Measurements from ENCODE around the gene JAML.
A peak's percentile ranks its signal among the peaks of the same experiment; 100 is the strongest.

The JAML gene

DNA sequence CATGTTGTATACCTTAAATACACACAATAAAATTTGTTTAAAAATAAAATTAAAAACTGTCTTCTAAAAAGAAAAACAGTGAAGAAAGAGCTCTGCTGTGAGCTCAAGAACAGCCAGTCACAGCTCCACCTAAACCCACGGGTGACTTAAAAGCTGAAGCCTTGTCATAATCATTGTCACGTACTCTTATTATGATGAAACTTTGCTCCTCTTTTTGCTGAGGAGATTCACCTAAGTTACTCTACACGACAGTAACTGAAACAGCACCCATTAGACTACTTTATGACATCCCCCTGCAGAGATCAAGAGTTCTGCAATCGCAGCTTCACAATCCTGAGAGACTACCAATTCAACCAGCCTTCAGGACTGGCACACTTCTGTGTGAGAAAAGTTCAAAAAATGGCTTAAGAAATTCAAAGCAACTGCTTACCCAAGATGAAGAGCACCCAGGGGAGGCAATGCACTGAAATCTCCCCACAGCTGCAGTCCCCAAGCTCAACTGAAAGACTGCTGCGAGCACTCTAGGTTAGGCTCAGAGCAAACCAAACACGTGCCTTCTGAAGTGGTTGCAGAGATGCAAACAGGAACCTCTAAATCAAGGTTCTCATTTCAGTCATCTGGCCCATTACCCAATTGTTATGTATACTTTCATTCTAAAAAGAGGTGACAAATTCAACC, at the start of gene JAML:
TSS of gene JAML (minus strand) at position 501 of the 678 bp plus-strand sequence. CDS start 10,145 bp downstream, outside the sequence.
- DNase-seq, result peak; percentile 53

- no peak for DNase-seq
Observed at GRCh38 chr11:118274186-118274585, 49.4 kb upstream of the JAML start.

DNA sequence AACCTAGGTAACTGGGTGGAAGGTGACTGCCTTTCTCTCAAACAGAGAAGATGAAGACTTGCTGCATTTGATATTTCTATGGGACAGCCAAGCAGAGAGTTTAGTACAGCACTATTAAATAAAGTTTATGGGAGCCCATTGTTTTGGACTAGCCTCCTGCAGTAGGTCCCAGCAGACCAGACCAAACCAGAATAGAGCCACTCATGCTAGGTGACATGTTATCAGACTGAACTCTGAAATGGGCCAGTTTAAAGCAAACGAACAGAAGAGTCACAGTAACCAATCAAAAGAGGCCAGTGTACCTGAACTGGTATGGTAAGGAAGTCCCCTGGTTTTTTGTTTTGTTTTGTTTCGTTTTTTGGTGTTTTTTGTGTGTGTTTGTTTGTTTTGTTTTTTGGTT, 47.2 kb upstream of the JAML start:
- DNase-seq, result no peak

DNA sequence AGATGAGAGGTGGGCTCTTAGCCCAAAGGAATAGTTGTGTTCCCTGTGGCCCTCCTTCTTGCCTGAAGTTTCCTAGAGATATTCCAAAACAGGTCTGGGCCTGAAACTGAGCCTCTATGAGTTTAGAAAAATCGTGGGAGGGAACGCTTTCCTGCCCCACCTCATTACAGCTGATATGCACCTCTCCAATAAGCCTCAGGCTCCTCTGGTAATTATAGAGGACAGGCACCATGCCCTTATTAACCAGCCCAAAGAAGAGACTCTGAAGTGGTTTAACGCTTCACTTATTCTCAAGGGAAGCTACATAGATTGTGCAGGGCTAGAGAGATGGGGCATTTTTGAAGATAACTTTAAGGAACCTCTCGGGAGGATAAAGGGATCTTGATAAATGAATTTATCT, 42.7 kb upstream of the JAML start:
- no peak for DNase-seq

GRCh38 chr11:118265954-118266353, 41.1 kb upstream of the JAML start:
- no peak for DNase-seq

GRCh38 chr11:118264569-118265465, 40.0 kb upstream of the JAML start:
- DNase-seq, result no peak

- DNase-seq, result peak; percentile 34
Observed at GRCh38 chr11:118263695-118264568, 39.1 kb upstream of the JAML start, which contains the start of gene MPZL2. MPZL2 (minus strand) TSS chr11:118264297; CDS start chr11:118264153, 144 bp downstream.

DNA sequence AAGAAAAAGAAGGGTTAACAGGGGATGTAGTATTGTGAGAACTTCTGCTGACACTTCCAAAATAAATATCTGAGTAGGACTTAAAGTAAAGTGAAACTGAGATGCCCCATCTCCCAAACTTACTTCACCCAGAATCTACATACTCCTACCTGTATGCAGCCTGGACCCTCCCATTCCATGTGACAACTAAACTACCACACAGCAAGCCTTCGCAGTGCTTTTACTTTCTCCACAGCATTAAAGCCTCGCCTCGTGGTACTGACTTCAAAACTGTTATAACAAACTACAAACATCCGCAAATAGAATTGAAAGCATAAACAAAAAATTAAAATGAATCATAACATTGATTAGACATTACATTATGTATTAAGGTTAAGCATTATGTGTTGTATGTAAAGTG, 38.3 kb upstream of the JAML start:
- no peak for DNase-seq

DNA sequence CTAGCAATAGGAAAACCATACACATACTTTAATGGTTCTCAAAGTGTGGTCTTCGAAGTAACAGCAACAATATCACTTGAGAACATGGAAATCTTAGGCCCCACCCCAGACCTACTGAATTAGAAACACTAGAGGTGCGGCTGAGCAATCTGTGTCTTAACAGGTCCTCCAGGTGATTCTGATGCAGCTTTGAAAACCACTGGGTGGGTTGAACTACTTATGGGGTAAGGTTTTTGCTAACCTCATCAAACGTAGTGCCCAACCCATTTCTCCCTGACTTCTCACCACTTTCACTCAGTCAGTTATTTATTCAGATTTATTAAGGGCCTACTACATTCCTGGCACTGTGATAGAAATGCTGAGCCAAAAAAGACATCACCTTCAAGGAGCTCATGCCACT, 35.5 kb upstream of the JAML start:
- no peak for DNase-seq

DNA sequence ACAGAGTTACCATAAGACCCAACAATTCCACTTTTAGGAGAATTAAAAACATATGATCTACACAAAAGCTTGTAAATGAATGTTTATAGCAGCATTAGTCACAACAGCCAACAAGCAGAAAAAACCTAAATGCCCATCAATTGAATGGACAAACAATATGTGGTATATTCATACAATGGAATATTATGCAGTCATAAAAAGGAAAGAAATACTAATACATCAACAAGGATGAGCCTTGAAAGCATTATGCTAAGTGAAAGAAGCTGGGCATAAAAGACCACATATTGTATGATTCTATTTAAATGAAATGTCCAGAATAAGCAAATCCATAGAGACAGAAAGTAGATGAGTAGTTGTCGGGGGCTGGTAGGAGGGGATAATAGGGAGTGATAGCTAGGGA, 34.3 kb upstream of the JAML start:
- DNase-seq, result no peak

DNA sequence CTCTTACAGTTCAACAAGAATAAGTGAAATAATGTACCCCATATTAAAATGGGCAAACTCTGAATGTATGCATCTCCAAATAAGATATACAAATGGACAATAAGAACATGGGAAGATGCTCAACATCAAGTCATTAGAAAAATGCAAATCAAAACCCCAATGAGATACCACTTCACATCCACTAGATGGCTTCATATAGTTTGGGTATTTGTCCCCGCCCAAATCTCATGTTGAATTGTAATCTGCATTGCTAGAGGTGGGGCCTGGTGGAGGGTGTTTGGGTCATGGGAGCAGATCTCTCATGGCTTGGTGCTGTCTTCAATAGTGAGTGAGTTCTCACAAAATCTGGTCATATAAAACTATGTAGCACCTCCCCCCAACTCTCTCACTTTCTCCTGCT, 33.6 kb upstream of the JAML start:
- no peak for DNase-seq

DNA sequence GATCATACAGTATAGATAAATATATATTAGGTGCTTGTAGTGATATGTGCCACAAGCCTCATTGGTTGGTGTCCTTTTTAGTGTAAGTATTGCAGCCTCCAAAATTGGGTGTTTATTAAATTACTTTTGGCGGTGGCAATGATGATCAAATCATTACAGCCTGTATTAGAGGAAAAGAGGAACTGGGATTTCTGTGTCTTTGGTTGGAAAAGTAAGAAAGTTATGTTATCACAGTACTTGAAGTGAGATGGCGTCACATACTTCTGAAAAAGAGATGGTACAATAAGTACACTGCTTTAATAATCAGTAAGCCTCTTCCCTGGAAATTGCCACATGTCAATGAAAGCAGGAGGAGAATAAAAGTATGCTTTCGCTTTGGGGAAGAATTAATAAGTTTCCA, 27.9 kb upstream of the JAML start:
- DNase-seq, result no peak

DNA sequence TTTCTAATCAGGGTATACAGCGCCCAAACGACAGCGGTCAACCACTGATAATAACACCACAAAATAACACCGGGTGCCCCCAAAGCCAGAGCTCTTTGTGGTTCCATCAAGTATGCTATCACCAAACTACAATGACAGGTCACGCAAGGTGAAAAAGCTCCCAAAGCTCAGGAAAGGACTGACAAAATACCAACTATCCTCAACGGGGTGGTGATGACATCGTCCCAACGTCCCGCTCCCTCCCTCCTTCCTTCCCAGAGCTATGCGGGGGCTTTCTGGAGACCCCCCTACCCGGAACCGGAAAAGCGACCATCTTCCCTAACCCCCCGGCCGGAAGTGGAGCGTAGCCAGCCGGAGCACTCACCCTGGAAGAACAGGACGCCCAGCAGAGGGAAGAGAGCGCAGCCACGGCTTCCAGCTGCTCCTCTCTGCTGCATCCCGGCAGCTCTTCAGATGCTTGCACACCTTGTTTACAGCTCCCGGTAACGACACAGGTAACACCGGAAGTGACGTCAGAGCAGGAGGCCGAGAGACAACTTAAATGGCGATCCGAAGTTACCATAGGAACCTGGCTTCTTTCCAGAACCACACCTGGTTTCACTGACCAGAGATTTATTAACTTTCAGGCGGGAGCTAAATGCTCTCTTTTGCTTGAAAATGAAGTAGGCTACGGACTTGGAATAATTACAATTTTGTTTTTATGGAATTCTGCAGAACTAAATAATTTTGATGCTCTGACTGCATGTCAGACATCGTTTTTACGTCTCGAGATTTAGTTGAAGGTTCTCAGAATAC, 27.2 kb upstream of the JAML start, which contains the start of gene MPZL3:
TSS of gene MPZL3 (minus strand) at position 508 of the 795 bp plus-strand sequence. CDS start at position 437, 71 bp downstream.
- peak; percentile 73 for DNase-seq

DNA sequence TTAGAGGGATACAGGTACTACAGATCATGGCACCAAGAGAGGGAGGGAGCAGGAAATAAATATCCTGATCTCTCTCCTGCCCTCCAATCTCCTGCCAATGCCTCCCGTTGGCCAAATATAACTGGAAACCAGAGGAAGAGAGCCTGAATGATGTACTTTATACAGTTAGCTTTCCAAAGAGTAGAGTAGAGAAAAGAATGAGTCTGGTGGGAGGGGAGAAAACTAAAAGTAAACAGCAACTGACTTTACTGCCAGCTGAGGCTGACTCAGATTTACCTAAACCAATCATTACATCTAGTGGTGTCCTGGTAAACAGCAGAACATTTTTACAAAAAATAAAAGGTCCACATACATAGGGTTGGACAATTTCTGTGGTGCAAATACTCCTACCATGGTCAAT, 22.2 kb upstream of the JAML start:
- DNase-seq, result no peak

- no peak for DNase-seq
Observed at GRCh38 chr11:118245936-118246562, 21.2 kb upstream of the JAML start.

GRCh38 chr11:118243993-118244762, 19.4 kb upstream of the JAML start:
- no peak for DNase-seq

GRCh38 chr11:118243161-118243560, 18.4 kb upstream of the JAML start:
- no peak for DNase-seq

- DNase-seq, result no peak
Observed at GRCh38 chr11:118241764-118242098, 16.9 kb upstream of the JAML start.

DNA sequence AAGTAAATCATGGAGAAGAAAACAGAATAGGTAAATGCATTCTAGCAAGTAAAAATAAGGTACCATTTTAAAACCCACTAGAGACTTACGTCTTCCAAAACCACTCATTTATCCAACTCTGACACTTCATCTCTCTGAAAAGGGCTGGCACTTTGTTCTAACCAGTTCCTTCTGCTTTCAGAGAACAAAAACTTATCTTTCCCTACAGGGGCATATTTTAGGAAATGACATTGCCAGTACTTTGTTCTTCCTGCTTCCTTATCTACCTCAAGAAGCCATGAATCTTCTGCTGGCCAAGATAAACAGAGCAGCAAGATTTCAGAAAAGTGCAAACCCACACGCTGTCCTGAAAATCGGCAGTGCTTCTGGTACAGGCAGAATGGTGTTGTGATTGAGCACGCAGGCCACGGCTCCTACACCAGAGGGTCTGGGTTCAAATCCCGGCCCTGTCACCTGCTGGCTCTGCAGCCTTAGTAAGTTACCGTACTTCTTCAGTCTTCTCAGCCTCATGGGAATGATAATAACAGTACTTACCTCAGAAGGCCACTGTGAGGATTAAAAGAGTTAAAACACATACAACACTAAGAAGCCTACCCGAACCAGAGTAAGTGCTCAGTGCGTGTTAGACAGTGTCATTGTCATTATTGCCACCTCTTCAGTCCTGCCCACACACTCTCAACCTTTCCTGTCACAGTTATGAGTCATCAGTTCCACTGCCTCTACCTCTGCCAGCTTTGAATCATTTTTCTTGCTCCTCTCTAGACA, 16.4 kb upstream of the JAML start:
- peak; percentile 38 for DNase-seq
